Coronary artery (tissue), 2 donors: Measurements from ENCODE around the gene SHE.
A peak's percentile ranks its signal among the peaks of the same experiment; 100 is the strongest.

Experiments used
- DNase-seq: peaks from one replicate; pipeline ENCODE4 v3.0.0-alpha.2; 2017; ENCODE audit warnings: low spot score
- H3K27ac ChIP-seq, 2 donors: fragments of 200-600 bp; sonication (generic); one replicate each; pipeline ENCODE4 v1.5.1; 2016 to 2019
- H3K4me3 ChIP-seq: fragments of 200-600 bp; sonication (generic); 2 replicates; pipeline ENCODE4 v1.5.1; 2016; ENCODE audit warnings: mild to moderate bottlenecking, moderate library complexity
- CTCF ChIP-seq: fragments of 200-600 bp; sonication (generic); IDR thresholded peaks from one replicate; pipeline ENCODE4 v1.5.1; 2019; ENCODE audit warnings: antibody characterized with exemption

The SHE gene

GRCh38 chr1:154497026-154497806, 5.0 kb downstream of the SHE start:
- no peak for DNase-seq
- H3K4me3 ChIP-seq: no peak overlapping the region
- no peak overlapping the region for H3K27ac ChIP-seq
- TF ChIP-seq CTCF: no peak

GRCh38 chr1:154496383-154496782, 5.8 kb downstream of the SHE start:
- DNase-seq: no peak
- H3K4me3 ChIP-seq: no peak overlapping the region
- H3K27ac ChIP-seq: no peak overlapping the region
- TF ChIP-seq CTCF: no peak

GRCh38 chr1:154495496-154496273, 6.5 kb downstream of the SHE start:
- no peak for DNase-seq
- no peak overlapping the region for H3K4me3 ChIP-seq
- TF ChIP-seq CTCF: no peak
- H3K27ac ChIP-seq: no peak overlapping the region

GRCh38 chr1:154493276-154493675, 8.9 kb downstream of the SHE start:
- peak overlapping the region in 1 of 2 donors; percentile 52 for H3K27ac ChIP-seq
- no peak for DNase-seq
- TF ChIP-seq CTCF: no peak
- no peak overlapping the region for H3K4me3 ChIP-seq

GRCh38 chr1:154492115-154492514, 10.1 kb downstream of the SHE start:
- H3K27ac ChIP-seq: peak overlapping the region in 1 of 2 donors; percentile 20
- no peak overlapping the region for H3K4me3 ChIP-seq
- TF ChIP-seq CTCF: no peak
- no peak for DNase-seq

- Histone ChIP-seq H3K4me3 (no peak overlapping the region), H3K27ac (no peak overlapping the region)
- DNase-seq: no peak
- no peak for TF ChIP-seq CTCF
These were observed 11.9 kb downstream of the SHE start for GRCh38 chr1:154490317-154490716.
